Effector CD4-positive, alpha-beta T cell (primary cell): ENCODE data around the gene KNOP1.
A peak's percentile ranks its signal among the peaks of the same experiment; 100 is the strongest.

Experiments used
- DNase-seq: peaks from one replicate; pipeline ENCODE4 v3.0.0-alpha.2; 2020
- total RNA-seq: gene quantifications from one replicate; lab custom pipeline; 2026; lab: John Stamatoyannopoulos, UW

KNOP1 gene, protein sequence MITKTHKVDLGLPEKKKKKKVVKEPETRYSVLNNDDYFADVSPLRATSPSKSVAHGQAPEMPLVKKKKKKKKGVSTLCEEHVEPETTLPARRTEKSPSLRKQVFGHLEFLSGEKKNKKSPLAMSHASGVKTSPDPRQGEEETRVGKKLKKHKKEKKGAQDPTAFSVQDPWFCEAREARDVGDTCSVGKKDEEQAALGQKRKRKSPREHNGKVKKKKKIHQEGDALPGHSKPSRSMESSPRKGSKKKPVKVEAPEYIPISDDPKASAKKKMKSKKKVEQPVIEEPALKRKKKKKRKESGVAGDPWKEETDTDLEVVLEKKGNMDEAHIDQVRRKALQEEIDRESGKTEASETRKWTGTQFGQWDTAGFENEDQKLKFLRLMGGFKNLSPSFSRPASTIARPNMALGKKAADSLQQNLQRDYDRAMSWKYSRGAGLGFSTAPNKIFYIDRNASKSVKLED
- 15.9 reads per million, percentile 42 among the genes with 10 or more reads in this experiment for total RNA-seq

DNA sequence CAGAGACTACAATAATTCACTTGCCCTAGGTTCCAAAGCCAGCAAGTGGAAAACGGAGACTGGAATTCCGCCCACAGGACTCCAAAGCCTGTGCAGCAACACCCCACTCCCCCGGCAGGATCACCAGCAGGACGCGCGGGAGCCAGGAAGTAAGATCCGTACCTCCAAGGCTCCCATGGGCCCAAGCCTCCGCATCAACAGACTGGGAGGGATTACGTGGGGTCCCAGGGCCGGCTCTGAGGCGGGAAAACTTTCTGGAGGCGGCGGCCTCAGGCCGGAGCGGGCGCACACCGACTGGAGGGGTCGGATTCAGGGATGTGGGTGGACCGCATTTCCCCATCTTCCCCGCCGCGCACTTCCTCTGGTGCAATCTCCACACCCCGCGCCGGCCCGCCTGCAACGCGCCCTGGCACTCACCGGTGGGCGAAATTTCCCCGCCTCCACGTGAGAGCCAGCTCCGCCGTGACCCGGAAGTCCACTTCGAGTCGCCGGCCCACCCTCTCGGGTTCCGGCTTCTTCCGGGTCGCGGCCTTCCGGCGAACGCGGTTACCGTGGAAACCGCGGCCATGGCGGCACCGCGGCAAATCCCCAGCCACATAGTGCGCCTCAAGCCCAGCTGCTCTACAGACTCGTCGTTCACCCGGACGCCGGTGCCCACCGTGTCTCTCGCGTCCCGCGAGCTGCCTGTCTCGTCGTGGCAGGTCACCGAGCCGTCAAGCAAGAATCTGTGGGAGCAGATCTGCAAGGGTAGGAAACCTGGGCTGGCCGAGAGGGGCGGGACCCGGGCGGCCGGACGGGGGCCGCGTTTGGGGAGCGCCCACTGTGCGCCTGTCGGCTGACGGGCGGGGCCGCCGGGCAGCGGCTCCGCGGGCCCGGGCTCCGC lies at the start of gene KNOP1, which contains the start of gene IQCK:
TSS of gene KNOP1 (minus strand) at position 487 of the 883 bp plus-strand sequence. CDS start 3,192 bp downstream, outside the sequence.
TSS of gene IQCK (plus strand) at position 531 of the 883 bp plus-strand sequence. CDS start at position 567, 36 bp downstream.
- DNase-seq: peak; percentile 84

DNA sequence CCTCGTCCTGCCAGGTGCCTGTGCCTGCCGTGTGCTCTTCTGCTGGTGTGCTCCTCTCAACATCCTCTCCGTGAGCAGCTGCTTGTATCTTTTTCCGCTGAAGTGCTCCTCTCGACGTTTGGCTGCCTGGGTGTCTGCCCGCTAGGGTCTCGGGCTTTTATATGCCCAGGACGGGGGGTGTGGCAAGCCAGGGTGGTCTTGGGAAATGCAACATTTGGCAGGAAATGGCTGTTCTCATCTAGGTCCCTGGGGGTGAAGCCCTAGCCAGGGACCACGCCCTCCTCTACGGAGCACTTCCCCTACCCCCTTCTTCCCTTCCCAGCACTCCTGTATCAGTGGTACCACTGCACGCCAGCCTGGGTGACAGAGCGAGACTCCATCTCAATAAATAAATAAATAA lies 49.5 kb upstream of the KNOP1 start:
- DNase-seq: no peak

DNA sequence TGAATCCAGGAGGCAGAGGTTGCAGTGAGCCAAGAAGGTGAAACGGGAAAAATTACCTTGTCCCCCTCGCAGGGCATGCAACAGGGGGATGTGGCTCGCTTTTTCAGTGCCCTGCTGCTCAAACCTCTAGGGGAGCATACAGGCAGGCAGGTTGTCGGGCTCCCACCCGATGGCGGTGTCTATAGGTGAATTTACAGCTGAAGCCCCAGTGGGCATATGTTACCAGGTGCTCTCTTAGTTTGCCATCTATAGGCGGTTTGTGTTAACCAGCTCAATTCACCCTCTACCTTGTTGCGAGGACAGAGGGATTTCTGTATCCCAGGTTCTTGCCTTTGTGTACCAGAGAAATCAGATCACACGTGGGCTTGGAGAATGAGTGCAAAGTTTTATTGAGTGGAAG lies 49.0 kb upstream of the KNOP1 start:
- no peak for DNase-seq

DNA sequence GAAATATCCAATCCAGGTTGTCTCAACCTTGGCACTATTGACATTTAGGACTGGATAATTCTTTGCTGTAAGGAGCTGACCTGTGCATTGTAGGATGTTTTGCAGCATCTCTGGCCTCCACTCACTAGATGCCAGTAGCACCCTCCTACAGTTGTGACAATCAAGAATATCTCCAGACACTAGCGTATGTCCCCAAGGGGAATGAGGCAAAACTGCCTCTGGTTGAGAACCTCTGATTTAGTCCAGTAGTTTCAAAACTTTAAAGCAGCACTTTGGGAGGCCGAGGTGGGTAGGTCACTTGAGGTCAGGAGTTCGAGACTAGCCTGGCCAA lies 48.5 kb upstream of the KNOP1 start:
- no peak for DNase-seq

DNA sequence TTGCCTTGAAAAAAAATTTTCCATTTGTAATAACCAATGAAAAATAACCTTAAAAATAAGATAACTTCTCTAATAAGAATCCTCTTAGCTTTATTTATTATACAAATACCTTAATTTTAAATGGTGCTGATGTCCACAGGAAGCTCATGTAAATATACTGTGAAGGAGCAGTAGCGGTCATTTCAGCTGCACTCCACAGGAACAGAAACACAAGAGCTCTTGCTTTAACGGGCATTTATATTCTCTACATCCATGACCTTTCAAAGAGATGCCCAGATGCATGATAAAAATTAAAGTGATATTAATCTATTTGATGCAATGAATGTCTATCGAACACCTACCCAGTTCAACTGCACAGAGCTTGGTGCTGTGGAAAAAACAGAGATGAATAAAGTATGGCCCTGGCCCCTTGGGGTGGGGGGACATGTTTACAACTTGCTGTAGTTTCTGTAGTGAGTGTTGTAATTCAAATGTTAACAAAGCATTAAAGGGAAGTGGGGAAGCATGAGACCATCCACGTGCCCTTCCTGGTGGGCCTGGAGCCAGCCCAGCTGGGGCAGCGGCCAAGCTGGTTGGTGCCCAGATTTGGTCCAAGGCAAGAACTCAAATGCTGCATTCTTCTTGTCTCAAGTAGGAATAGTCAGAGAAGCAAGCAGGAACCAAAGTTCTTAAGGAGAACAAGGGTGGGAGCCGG lies 48.0 kb upstream of the KNOP1 start:
- no peak for DNase-seq

DNA sequence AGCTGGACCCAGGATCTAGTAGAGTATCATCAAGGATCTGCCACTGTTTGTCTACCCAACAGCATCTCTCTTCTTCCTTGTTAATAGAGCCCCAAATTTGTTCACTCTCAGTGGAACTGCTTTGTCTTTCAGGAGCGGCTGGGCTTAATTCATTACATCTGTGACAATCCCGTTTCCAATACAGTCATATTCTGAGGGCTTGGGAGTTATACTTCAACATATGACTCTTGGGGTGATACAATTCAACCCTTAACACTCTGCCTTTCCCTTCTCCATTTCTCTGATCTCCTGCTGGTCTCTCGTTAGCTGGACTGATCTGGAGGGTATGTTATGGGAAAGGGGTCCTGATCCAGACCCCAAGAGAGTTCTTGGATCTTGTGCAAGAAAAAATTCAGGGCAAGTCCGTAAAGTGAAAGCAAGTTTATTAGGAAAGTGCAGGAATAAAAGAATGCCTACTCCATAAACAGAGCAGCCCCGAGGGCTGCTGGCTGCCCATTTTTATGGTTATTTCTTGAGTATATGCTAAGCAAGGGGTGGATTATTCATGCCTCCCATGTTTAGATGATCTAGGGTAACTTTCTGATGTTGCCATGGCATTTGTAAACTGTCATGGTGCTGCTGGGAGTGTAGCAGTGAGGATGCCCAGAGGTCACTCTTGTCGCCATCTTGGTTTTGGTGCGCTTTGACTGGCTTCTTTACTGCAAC lies 42.5 kb upstream of the KNOP1 start:
- DNase-seq: no peak

DNA sequence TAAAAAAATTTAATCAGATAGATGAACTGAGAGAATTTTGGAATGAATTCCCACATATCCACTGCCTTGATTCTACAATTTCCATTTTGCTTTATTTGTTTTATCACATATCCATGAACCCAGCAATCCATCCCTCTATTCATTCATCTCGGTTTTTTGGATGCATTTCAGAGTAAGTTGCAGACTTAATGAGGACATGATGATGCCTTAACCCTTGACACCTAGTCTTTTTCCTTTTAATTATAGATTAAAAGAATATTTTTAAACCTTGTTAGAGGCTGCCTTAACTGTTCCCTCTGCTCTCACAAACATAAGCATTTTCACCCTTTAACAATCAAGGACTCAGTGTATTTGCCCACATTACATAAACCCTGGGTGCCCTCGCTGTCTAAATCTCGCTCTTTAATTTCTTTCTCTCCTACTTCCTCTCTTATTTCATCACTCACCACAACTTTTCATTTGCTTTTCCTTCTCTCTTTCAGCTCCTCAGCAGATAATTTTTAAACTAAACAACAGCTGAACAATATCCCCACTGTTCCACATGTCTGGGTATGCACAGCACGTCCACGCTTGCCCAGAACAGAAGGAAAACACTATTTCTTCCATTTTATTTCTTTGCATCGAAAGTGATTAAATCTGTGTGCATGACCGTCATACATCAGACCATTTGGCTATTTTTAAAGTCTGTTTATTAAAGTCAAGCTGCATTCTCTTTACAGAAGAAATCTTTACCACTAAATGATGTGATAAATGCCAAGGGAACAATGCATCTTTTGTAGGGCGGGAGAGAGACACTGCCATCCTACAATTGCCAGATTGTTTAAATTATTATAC lies 40.0 kb upstream of the KNOP1 start:
- DNase-seq: no peak

DNA sequence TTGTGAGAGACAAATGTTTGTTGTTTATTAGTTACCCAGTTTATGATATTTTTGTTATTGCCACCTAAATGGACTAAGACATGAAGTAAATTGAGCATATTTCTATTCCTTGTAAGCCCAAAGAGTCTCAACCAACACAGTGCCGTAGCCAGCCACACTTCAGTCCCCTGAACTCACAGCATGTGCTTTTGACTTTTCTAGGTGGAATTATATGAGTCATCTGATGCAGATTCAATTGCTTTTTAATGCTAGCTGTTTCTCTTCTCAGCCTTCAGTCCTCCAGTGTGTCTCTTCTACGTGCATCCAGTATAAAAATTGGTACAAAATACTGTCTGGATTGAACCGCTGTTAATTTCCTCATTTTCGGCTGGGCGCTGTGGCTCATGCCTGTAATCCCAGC lies 39.0 kb upstream of the KNOP1 start:
- DNase-seq: no peak

DNA sequence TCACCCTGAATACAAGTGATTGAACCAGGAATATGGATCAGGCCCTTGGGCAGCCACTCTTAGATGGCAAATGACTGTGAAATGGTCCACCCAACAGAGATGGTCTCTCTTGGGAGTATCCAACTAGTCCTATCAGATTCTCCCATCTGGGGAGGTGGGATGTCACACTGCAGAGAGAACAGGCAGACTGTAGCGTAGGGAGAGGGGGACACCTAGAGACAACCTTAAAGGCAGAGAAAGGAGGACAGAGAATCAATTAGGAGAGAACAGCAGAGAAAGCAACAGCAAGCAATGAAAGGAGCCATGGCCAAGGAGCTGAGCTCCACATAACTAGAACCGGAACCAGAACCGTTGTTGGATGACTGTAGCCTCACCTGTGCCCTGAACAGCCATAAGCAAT lies 37.2 kb upstream of the KNOP1 start:
- no peak for DNase-seq

DNA sequence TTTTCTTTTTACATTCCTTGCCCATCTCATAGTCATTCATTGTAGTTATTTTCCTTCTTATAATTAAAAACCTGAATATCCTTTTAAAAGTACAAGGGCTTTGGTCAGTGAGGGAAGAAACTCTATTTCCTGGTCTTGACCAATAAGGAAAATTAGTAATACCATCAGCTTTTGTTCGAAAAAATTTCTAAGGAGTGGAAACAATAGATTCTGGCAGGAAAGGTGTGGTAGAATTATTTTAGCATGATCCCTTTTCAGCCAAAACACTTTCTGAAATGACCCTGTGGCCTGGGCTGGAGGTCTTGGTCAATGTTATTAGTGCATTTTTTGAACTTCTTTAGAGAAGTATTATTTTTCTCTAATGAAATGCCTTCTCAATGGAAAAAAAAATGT lies 36.6 kb upstream of the KNOP1 start:
- DNase-seq: no peak

DNA sequence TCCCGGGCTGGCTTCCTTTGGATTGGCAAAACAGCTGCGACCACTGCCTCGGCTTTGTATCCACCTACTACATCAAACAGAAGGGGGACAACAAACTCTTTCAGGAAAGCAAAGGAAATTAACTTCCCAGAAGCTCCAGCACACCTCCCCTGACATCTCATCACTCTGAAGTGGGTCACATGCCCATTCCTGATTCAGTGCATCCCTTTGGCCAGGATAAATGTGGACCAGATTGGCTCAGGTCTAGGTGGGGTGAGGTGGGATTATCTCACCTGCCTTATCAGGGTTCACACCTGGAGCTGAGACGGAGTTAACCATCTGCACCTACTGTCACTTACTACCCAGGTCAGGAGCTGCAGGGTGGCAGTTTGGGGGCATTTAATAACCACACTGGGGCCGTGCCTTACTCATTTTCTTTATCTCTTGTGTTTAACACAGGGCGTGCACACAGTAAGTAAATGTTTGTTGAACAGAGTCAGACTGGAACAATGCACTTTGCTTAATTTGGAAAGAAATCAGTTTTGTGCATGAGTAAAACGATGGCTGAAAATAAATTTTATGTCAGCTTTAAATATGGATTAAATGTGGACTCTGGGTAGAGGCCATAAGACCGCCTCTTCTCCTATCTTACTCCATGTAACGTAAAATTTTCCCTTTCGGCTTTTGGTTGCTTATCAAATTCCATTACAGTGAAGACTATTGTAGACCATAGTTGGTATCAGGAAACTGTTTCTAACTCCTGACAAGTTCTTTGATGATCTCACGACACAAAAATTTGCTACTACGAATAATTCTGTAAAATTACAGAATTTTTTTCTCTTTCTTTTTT lies 36.0 kb upstream of the KNOP1 start:
- no peak for DNase-seq

DNA sequence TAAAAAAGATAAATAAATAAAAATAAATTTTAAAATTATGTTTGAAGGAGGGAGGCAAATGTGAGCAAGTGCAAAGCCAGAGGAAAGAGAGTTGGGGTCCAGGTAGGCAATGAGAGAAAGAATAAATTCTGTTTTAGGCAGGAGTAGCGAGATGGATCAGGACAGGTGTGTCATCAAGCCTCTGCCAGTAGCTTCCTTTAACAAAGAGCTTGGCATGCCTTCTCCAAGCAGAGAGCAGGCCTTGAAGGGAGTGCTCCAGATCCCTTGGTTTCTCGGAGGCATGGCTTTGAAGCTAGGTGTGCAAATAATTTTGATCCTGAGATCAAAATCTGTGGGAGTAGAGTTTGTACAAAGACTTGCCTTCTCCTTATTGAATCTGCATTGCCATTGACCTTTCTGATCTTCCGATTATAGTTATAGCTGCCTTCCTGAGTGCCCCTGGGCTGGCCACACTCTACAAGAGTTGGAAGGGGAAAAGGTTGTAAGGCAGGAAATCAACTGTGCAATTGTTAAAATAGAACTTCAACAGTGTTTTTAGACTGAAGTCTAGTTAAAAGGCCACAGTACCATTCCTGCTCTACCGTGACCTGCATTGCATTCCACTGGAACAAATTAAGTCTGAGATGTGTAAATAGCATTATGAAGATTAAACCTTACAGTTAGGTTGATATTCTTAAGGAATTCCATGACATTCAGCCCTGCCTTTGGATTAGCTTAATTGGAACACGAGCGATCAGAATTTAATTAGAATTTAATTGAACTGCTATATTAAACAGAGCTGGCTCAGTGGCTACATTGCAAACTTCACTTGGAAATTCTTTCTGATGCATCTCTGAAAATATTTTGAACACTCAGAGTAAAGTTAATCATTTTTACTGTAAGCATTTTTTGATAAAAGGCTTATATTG lies 33.7 kb upstream of the KNOP1 start:
- no peak for DNase-seq

DNA sequence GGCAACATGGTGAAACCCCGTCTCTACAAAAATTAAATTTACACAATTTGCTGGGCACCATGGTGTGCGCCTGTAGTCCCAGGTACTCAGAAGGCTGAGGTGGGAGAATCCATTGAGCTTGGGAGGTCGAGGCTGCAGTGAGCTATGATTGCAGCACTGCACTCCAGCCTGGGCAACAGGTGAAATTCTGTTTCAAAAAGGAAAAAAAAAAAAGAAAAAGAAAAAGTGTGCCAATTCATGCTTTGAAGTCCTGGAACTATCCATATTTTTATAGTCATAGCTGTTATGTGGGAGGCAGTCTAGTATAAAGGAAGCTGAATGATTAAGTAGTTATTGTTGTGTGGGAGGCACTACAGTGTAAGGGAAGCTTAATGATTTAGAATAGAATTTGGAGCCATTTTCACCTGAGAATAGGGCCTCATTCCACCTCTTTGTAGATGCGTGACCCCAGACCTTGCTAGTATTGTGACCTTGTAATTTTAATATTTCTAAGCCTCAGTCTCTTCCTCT lies 31.6 kb upstream of the KNOP1 start:
- no peak for DNase-seq

DNA sequence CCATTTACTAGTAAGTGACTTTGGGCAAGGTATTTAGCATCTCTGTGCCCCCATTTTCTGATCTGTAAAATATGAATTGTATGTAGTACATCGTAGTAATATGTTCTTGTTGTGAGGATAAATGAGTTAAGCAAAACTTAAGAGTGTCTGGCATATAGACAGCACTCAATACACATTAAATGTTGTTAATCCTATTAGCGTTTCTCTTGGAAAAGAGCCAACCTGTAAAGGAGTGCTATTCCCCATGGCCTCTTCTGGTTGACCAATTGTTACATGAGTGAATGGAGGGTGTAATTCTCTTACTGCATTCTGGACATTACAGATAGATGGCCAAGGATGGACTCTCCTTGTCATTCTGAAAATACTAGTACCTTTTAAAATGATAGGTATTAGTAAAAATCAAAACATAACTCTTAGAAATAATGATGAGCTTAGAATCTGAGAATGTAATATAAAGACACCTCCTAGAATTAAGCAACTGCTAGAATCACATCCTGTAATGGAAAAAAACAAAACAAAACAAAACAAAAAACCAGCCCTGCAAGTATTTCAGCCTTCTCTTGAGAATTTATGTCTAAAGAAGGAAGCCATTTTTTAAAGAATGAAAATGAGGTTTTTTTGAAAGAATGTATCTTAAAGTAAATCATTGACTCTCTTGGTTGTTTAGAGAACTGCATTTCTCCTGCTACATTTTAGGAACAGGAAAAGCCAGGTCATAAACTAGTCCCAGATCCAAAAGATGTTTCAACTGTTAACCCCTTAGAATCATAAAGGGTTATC lies 30.6 kb upstream of the KNOP1 start:
- DNase-seq: no peak

DNA sequence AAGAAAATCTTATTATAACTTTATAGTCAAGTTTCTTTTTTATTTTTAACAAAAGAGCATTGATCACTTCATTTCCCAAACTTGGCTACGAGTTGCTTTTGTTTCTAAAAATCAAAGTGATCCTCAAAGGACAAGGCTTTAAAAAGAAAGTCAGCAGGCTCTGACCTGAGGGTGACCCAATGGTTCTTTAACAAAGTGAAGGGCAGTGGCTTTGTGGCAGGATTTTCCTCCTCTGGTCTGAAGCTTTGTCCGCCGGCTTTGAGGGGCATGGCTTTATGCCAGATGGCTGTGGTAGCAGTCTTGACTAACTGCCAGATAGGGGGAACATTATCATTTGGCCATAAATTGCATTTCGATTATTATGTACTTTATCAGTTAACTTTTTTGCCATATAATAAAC lies 28.5 kb upstream of the KNOP1 start:
- DNase-seq: no peak

DNA sequence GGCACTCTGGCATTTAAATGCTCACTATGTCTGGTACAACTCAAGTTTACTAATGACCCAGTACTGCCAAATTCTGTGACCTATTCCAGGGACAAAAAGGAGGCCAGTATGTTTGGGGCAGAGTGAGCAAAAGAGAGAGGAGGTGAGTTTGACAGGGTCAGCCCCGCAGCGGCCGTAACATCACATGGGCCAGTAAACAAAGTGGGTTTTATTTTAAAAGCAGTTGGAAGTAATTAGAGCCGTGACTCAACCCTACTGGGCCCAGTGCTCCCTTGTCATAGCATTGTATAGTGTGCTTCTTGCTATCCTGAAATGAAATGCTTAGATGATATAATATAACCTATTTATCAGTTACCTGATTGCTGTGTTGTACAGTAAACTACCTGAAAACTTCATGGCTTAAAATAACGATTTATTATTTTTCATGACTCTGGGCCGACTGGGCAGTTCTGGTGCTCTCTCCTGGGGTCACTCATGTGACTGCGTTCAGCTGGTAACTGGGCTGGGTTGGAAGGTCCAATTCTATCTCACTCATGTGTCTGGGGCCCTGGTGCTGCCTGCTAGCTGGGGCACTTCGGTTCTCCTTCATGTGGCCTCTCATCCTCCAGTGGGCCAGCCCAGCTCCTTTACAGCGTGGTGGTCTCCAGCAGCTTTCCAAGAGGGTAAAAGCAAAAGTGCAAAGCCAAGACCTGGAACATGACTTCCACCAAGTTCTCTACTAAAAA lies 27.4 kb upstream of the KNOP1 start:
- no peak for DNase-seq

DNA sequence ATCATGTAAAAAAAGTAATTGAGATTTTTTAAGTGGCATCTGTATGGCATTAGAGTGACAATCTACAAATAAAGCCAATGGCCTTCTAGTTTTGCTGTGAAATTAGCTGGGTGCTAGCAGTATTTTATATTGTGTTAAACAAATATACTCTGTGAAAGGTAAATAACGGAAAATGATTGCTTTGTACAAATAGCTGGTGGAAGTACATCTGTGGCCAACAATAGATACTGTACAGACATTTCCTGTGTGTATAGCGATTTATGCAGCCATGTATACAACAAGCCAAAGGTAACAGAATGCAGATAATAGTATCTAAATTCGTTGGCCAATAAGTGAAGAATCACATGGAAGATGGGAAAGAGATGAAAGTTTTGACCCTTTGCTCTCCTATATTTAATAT lies 26.6 kb upstream of the KNOP1 start:
- DNase-seq: no peak

DNA sequence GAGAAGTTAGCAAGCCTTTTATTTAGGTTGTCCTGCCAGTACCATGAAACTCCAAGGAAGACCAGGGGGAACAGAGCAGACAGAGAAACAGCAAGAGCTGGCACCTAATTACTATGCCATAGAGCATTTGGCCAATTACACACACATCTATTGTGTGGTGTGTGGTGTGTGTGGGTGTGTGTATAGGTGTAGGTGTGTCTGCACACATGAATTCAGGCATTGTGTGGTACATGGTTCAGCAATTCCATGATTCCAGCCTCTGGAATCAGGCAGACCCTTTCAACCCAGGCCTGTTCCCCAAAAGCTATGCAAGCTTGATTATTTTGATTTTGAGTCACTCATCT lies 25.8 kb upstream of the KNOP1 start:
- DNase-seq: no peak
